GM21737 (cell line): ENCODE data around the gene CASQ1.
A peak's percentile ranks its signal among the peaks of the same experiment; 100 is the strongest.

Experiments used
- ATAC-seq: cut with Tn5 transposase; IDR thresholded peaks from one replicate; pipeline ENCODE4 v1.9.1; 2021; ENCODE audit warnings: mild to moderate bottlenecking, moderate library complexity; ENCODE audit not compliant: unreplicated experiment

CASQ1 gene

GRCh38 chr1:160168016-160168415, 22.4 kb upstream of the CASQ1 start:
- no peak for ATAC-seq

GRCh38 chr1:160168609-160169369, 21.6 kb upstream of the CASQ1 start:
- no peak for ATAC-seq

GRCh38 chr1:160169553-160170399, 20.6 kb upstream of the CASQ1 start:
- peak; percentile 68 for ATAC-seq

- ATAC-seq: no peak
Measured at GRCh38 chr1:160171354-160171753, 19.0 kb upstream of the CASQ1 start.

- ATAC-seq: no peak
Measured at GRCh38 chr1:160171980-160172379, 18.4 kb upstream of the CASQ1 start.

- no peak for ATAC-seq
Measured at GRCh38 chr1:160177231-160177630, 13.1 kb upstream of the CASQ1 start.

- ATAC-seq: no peak
Measured at GRCh38 chr1:160177667-160178066, 12.7 kb upstream of the CASQ1 start.

- no peak for ATAC-seq
Measured at GRCh38 chr1:160178731-160179130, 11.6 kb upstream of the CASQ1 start.

- ATAC-seq: no peak
Measured at GRCh38 chr1:160179336-160179735, 11.0 kb upstream of the CASQ1 start.

GRCh38 chr1:160186246-160186645, 4.1 kb upstream of the CASQ1 start:
- ATAC-seq: no peak

- no peak for ATAC-seq
Measured at GRCh38 chr1:160186729-160187128, 3.6 kb upstream of the CASQ1 start.

GRCh38 chr1:160187407-160187806, 3.0 kb upstream of the CASQ1 start:
- ATAC-seq: no peak

GRCh38 chr1:160188341-160188740, 2.0 kb upstream of the CASQ1 start:
- no peak for ATAC-seq

GRCh38 chr1:160191756-160192155, 1.4 kb downstream of the CASQ1 start:
- ATAC-seq: no peak

GRCh38 chr1:160192234-160192633, 1.9 kb downstream of the CASQ1 start:
- ATAC-seq: no peak

GRCh38 chr1:160193091-160193819, 2.9 kb downstream of the CASQ1 start:
- ATAC-seq: peak; percentile 67

GRCh38 chr1:160193832-160194736, 3.7 kb downstream of the CASQ1 start:
- no peak for ATAC-seq

GRCh38 chr1:160194737-160195059, 4.3 kb downstream of the CASQ1 start:
- ATAC-seq: no peak

GRCh38 chr1:160196143-160196542, 5.8 kb downstream of the CASQ1 start:
- no peak for ATAC-seq

GRCh38 chr1:160197231-160197630, 6.9 kb downstream of the CASQ1 start:
- ATAC-seq: no peak

- ATAC-seq: no peak
Measured at GRCh38 chr1:160200786-160201185, 10.4 kb downstream of the CASQ1 start.
